Activated CD4-positive, alpha-beta T cell treated with anti-CD3 and anti-CD28 coated beads, Interleukin-2, Interleukin-6, amounts not matched to agents 100 ng/mL and 50 ng/mL, durations not matched to agents 16 hours and 8 hours (primary cell): ENCODE results near the gene ROR2.
A peak's percentile ranks its signal among the peaks of the same experiment; 100 is the strongest.
"Not testable (repeated sequence)": the region's sequence is repeated elsewhere in the genome, so short reads cannot be mapped to it uniquely, and the experiment has no call there.

ENCODE experiments used
- DNase-seq: peaks from one replicate; pipeline ENCODE4 v3.0.0-alpha.2; 2020

ROR2 gene

DNA sequence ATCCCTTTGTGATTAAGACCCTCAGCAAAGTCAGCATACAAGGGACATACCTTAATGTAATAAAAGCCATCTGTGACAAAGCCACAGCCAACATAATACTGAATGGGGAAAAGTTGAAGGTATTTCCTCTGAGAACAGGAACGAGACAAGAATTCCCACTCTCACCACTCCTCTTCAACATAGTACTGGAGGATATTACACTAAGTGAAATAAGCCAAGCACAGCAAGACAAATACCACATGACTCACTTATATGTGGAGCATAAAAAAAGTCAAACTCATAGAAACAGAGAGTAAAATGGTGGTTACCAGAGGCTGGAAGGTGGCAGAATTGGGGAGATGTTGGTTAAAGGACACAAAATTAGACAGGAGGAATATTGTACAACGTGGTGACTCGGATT, 408.3 kb downstream of the ROR2 start:
- no peak for DNase-seq

GRCh38 chr9:91540506-91540905, 409.5 kb downstream of the ROR2 start:
- DNase-seq = not testable (repeated sequence)

GRCh38 chr9:91536211-91536691, 413.8 kb downstream of the ROR2 start:
- no peak for DNase-seq

DNA sequence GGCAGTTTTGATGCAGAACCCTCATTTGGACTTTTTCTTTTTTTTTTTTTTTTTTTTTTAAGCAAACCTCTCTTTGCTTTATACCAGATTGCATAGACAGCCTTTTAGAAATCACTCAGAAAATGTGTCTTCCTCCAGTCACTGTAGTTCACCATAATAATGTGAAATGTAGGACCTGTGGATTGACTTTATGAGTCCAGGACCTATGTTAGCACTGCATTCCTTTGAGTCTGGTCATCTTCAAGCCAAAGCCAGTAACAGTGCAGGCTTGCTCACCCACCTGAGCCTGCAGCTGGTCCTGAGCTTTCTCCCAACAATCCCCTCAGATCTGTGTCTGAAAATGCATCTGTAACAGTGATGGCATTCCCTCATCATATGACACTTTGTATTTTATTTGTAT, 415.7 kb downstream of the ROR2 start:
- DNase-seq = no peak

DNA sequence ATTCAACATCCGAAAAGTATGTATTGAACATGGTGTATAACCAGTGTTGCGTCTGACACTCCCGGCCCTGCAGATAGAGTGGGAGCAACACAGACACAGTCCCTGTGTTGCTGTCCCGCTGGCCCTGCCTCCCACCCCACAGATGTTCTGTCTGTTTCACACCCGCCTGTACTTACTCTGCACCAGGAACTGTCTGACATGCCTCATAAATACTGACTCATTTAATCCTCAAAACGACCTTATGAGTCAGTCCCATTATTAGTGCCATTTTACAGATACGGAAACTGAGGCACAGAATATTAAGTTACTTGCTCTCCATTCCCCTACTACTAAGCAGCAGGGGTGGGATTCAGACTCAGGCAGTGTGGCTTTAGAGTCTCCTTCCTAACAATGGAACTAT, 416.6 kb downstream of the ROR2 start:
- DNase-seq = no peak

DNA sequence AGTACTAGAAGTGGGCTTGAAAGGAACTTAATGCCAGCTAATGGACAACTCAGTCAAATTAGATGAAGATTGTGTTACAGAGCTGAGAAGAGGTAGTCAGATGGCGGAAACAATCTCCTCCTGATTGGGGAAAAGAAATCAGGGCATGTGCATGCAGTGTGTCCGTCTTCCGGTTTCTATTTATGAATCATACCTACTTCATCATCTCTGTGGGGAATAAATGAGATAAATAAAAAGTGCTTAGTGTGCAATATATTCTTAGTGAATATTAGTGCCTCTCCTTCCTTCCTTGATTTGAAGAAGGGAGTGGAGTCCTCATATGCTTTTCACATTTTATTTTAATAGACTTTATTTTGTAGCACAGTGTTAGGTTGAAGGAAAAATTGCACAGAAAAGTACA, 417.7 kb downstream of the ROR2 start:
- no peak for DNase-seq

- DNase-seq = no peak
These were observed 419.2 kb downstream of the ROR2 start for GRCh38 chr9:91530829-91531228.

- DNase-seq = no peak
These were observed 427.5 kb downstream of the ROR2 start for GRCh38 chr9:91522481-91522880.

DNA sequence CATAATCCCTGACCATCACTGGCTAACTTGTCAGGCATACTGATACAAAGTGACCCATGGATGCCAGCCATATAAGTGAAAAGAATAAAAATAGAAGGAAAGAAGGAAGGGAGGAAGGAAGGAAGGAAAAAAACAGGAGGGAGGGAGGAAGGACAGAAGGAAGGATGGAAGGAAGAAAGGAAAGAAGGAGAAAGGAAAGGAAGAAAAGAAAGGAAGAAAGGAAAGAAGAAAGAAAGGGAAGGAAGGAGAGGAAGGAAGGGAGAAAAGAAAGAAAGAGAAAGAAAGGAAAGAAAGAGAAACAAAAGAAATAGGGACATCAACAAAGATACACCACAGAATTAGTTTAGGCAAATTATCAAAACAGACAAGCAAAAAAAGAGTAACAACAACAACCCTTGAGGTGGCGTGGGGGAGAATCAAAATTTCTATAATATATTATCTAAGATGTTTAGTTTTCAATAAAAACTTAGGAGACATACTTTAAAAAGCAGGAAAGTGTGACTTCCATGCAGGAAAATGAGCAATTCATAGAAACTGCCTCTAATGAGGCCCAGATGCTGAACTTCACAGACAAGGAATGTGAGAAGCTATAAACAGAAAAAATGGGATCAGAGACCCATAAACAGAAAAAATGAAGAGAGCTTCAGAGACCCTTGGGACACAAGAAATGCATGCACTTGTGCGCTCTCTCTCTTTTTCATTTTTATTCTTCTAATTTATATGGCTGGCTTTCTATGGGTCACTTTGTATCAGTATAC, 430.3 kb downstream of the ROR2 start:
- no peak for DNase-seq

DNA sequence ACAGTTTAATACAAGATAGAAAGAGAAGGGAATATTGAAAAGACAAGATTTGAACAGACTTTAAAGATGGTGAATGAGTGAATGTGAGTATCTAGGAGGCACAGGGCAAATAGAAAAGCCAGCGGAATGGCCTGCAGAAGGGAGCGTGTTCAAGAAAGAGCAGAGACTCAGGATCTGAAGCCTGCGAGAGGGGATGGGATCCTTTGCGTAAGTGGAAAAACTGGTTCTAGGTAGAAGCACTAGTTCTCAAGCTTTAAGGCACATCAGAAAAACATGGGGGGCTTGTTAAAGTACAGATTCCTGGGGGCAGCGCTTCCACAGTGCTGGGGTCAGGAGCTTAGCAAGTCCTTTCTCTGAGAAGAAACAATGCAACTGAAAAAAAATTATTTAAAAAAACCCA, 431.6 kb downstream of the ROR2 start:
- DNase-seq = no peak

GRCh38 chr9:91517801-91518200, 432.2 kb downstream of the ROR2 start:
- DNase-seq = no peak

DNA sequence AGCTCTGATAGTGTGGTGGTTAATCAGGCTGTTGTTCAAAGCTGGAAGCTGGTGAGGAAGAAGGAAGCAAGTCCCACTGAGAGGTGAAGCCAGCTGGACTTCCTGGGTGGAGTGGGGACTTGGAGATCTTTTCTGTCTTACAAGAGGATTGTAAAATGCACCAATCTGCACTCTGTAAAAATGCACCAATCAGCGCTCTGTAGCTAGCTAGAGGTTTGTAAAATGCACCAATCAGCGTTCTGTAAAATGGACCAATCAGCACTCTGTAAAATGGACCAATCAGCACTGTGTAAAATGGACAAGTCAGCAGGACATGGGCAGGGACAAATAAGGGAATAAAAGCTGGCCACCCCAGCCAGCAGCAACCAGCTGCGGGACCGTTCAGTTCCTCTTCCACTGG, 432.7 kb downstream of the ROR2 start:
- not testable (repeated sequence) for DNase-seq

GRCh38 chr9:91516777-91517176, 433.3 kb downstream of the ROR2 start:
- DNase-seq = no peak

- no peak for DNase-seq
These were observed 433.9 kb downstream of the ROR2 start for GRCh38 chr9:91516081-91516480.

- peak; percentile 14 for DNase-seq
These were observed 434.8 kb downstream of the ROR2 start for GRCh38 chr9:91515074-91515687.
